ENCODE measurements around the gene SWT1.
"Not testable (repeated sequence)": the region's sequence is repeated elsewhere in the genome, so short reads cannot be mapped to it uniquely, and the experiment has no call there.

SWT1 gene

DNA sequence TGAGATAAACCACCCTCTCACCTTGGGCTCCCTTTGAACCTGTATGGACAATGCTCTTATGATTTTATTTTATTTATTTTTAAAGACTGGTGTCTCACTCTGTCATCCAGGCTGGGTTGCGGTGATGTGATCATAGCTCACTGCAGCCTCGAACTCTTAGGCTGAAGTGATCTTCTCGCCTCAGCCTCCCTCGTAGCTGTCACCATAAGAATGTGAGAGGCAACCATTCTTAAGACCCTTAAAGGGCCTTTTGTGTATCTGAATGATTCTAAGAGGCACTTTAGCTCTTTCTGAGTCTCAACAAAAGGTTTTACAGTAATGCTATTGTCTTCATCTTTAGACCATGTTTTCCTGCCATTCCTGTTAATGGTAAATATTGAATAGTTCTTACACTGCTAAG lies 93.1 kb downstream of the SWT1 start:
- DNase-seq = no peak

DNA sequence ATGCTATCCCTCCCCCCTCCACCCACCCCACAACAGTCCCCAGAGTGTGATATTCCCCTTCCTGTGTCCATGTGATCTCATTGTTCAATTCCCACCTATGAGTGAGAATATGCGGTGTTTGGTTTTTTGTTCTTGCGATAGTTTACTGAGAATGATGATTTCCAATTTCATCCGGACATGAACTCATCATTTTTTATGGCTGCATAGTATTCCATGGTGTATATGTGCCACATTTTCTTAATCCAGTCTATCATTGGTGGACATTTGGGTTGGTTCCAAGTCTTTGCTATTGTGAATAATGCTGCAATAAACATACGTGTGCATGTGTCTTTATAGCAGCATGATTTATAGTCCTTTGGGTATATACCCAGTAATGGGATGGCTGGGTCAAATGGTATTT lies 95.0 kb downstream of the SWT1 start:
- DNase-seq = not testable (repeated sequence)

GRCh38 chr1:185252404-185252803 lies 95.4 kb downstream of the SWT1 start:
- not testable (repeated sequence) for DNase-seq

DNA sequence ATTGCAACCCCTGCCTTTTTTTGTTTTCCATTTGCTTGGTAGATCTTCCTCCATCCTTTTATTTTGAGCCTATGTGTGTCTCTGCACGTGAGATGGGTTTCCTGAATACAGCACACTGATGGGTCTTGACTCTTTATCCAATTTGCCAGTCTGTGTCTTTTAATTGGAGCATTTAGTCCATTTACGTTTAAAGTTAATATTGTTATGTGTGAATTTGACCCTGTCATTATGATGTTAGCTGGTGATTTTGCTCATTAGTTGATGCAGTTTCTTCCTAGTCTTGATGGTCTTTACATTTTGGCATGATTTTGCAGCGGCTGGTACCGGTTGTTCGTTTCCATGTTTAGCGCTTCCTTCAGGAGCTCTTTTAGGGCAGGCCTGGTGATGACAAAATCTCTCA lies 98.6 kb downstream of the SWT1 start:
- not testable (repeated sequence) for DNase-seq

GRCh38 chr1:185257116-185257949 lies 100.4 kb downstream of the SWT1 start:
- not testable (repeated sequence) for DNase-seq

GRCh38 chr1:185257950-185258208 lies 100.9 kb downstream of the SWT1 start:
- no peak for DNase-seq

DNA sequence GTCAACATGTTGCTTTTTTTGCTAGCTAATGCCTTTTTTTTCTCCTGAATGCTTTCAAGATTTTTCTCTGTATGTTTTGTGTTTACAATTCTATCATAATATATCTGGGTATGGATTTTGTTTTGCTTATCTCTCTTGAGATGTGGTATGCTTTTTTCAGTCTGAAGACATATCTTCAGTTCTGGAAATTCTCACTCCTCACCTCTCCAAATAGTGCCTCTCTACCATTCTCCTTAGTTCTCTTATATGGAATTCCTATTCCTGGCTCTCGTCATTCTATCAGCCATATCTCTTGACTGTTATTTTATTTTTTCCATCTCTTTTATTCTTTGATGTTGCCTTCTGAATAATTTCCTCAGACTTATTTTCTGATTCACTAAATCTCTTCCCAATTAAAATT lies 101.7 kb downstream of the SWT1 start:
- DNase-seq = no peak

DNA sequence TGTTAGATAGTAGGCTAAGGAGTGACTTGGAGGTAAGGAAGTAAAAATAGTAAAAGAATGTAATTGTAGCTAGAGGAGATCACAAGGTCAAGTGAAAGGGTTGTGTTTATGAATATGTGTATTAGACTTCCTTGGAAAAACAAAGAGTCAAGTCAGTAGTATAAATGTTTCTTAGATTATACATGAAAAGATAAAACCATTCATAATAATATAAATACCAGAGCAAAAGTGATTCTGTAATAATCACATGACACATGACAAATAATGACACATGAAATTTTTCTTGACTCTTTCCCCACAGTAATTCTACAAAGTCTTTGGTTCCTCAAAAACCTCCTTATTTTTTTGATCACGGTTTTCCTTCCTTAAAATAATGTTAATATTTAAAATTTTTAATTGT lies 103.6 kb downstream of the SWT1 start:
- DNase-seq = no peak

GRCh38 chr1:185262151-185262550 lies 105.2 kb downstream of the SWT1 start:
- no peak for DNase-seq

DNA sequence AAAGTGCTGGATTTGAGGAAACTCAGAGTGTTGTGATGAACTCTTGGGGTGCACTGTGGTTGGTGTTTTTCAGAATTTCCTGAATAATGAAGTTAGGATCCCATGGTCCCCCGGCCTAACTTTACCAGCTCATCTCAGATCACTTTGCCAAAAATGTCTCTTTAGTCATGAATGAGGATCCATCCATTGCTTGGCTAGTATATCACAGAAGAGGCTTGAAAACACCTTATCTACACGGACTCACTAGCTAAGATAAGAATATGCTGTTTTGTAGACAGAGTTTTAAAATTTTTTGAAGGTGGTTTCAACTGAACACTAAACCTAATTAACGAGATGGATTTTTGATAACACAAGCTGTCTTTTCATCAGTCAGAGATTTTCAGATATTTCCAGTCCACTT lies 106.3 kb downstream of the SWT1 start:
- no peak for DNase-seq

GRCh38 chr1:185263780-185264179 lies 106.8 kb downstream of the SWT1 start:
- DNase-seq = no peak

GRCh38 chr1:185265314-185265713 lies 108.3 kb downstream of the SWT1 start:
- no peak for DNase-seq

DNA sequence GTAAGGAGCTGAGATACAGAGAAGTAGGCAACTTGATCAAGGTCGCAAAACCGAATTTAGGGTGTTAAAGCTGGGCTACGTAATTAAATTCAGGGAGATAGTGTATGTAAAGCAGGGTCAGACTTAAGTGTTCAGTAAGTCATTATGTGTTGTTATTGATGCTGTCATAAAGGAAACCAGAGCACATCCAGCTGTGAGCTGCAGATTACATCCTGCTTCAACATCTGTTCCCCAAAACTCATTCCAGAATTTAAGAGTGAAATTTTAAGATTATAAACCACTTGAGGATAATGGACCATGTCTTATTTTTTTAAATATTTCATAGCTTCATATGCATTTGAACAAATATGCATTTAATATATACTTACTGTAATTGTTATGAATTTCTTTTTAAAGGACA lies 110.3 kb downstream of the SWT1 start:
- DNase-seq = no peak

- DNase-seq = no peak
Observed at GRCh38 chr1:185267701-185268100, 110.7 kb downstream of the SWT1 start.

GRCh38 chr1:185268352-185268751 lies 111.4 kb downstream of the SWT1 start:
- DNase-seq = no peak

DNA sequence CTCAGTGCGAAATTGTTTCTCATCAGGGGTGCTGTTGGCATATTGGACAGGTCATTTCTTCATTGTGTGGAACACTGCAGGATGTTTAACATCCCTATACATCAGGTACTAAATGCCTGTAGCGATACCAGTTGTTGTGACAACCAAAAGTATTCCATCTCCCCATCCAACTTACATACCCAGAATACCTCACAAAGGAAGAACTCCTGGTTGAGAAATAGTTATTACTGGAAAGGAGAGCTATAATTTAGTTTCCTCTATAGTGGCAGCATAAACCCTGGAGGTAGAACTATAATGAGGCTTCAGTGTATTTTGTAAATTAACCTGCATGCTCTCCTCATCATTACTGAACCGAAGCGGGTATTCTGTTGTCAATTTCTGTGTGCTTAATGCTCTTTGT lies 115.0 kb downstream of the SWT1 start:
- DNase-seq = no peak

DNA sequence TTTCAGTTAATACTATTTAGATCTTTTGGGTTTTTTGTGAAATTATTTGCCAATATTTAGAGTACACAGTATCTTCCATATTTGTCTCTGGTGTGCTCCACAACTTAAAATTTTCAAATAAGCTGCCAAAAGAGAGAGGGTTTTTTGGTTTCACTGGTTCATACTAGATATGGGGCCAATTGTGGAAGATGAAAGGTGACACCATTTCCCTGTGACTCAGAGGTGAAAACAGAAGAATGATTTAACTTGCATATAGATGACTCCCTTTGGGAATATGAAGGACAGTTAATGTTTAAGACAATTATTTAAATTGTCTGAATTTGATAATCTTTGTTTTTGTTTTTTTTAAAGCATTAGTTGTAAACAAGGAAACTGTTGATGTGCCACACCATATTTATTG lies 122.6 kb downstream of the SWT1 start:
- DNase-seq = no peak

DNA sequence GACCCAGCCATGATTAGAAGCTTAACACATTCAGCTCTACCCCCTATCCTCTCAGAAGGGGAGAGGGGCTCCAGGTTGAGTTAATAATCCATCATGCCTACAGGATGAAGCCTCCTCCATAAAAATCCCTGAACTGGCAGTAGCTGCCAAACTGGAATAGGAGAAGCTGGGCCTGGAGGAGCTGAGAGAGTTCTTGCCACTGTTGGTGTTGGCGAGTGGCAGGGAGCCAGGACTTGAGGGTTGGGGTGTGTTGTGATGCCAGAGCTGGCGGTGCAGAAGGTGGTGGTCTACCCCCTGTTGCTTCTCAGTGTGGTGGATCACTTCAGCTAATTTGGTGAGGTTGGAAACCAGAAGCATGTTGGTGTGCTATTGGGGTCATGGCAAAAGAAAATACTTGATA lies 123.6 kb downstream of the SWT1 start:
- DNase-seq = no peak

GRCh38 chr1:185281245-185281644 lies 124.3 kb downstream of the SWT1 start:
- no peak for DNase-seq

- no peak for DNase-seq
Observed at GRCh38 chr1:185284116-185284515, 127.1 kb downstream of the SWT1 start.

- no peak for DNase-seq
Observed at GRCh38 chr1:185284533-185285276, 127.7 kb downstream of the SWT1 start.

GRCh38 chr1:185287451-185287850 lies 130.5 kb downstream of the SWT1 start:
- no peak for DNase-seq

GRCh38 chr1:185288435-185288834 lies 131.5 kb downstream of the SWT1 start:
- DNase-seq = no peak

GRCh38 chr1:185289880-185290279 lies 132.9 kb downstream of the SWT1 start:
- no peak for DNase-seq

GRCh38 chr1:185291159-185291558 lies 134.2 kb downstream of the SWT1 start:
- no peak for DNase-seq
